Measurements from ENCODE around the gene KLHL34.

GRCh38 chrX:21606002-21606401 is 52.1 kb downstream of the KLHL34 start:
- TF ChIP-seq CTCF (IDR thresholded peaks at IDR 0.05), result no peak
- TF ChIP-seq NRF1 (IDR thresholded peaks at IDR 0.05; ENCODE audit: low read depth, low read length), result no peak
- TF ChIP-seq EP300 (IDR thresholded peaks at IDR 0.05; ENCODE audit: borderline replicate concordance in 1 of 2, low read depth in 1 of 2, low read length in 1 of 2), result no peak
- no peak for TF ChIP-seq RFX5 (IDR thresholded peaks at IDR 0.05; ENCODE audit: low read length)
- TF ChIP-seq CHD2 (IDR thresholded peaks at IDR 0.05; ENCODE audit: low read length, partially characterized antibody), result no peak
- no peak for TF ChIP-seq RCOR1 (IDR thresholded peaks at IDR 0.05; ENCODE audit: low read length)
- TF ChIP-seq EZH2phosphoT487 (IDR thresholded peaks at IDR 0.05; ENCODE audit: borderline replicate concordance, low read depth), result no peak
- no peak for TF ChIP-seq RAD21 (IDR thresholded peaks at IDR 0.05; ENCODE audit: low read length)
- no peak for TF ChIP-seq POLR2AphosphoS5 (IDR thresholded peaks at IDR 0.05; ENCODE audit: low read depth, low read length)

Measured in SK-N-SH (cell line).